Measurements from ENCODE around the gene CFAP99. TPM values are rescaled to one million over a fixed set of nuclear protein-coding genes. Genes with fewer than 3 reads are reported as not detected.

CFAP99 gene
- total and polyA plus RNA-seq, 9 of the 15 experiments (the other 6 are each of a cell fraction or from before 2014, with no cell fraction given): 0.07 to 0.18 (median 0.09) TPM; not detected in 6

- TF ChIP-seq NFYB (IDR thresholded peaks at IDR 0.05; ENCODE audit: extremely low read depth, insufficient read length) (no peak), PREB (CRISPR knock-in tag; IDR thresholded peaks at IDR 0.05) (no peak), BRF2 (IDR thresholded peaks at IDR 0.05; ENCODE audit: borderline replicate concordance, insufficient read depth, insufficient read length) (no peak), BDP1 (IDR thresholded peaks at IDR 0.05; ENCODE audit: insufficient read depth, insufficient read length) (no peak), ZBTB8A (IDR thresholded peaks at IDR 0.05; ENCODE audit: partially characterized antibody) (no peak), ZNF592 (IDR thresholded peaks at IDR 0.05) (peak; percentile 87), ZSCAN29 (IDR thresholded peaks at IDR 0.05) (no peak), CAMTA2 (CRISPR knock-in tag; conservative IDR thresholded peaks at IDR 0.05) (no peak), PHTF2 (CRISPR knock-in tag; IDR thresholded peaks at IDR 0.05) (no peak), ZNF778 (CRISPR knock-in tag; IDR thresholded peaks at IDR 0.05) (no peak), ARID3A (IDR thresholded peaks at IDR 0.05; ENCODE audit: borderline replicate concordance, low read depth, low read length) (no peak), MTA1 (IDR thresholded peaks at IDR 0.05; ENCODE audit: borderline replicate concordance) (peak; percentile 75; the same call in 1 of the 2 replicates), ERF (CRISPR knock-in tag; IDR thresholded peaks at IDR 0.05) (no peak), ZNF57 (CRISPR knock-in tag; IDR thresholded peaks at IDR 0.05) (no peak), EGR1 (conservative IDR thresholded peaks at IDR 0.05) (no peak), HLTF (IDR thresholded peaks at IDR 0.05) (no peak), SRSF3 (IDR thresholded peaks at IDR 0.05; ENCODE audit: insufficient read depth, low read length) (no peak)
Measured at GRCh38 chr4:2412885-2413716, 5.7 kb upstream of the CFAP99 start (continued).

All from K562 (cell line).